NCI-H2107 (cell line): ENCODE results near the gene ITGAV.
"Not testable (repeated sequence)": the region's sequence is repeated elsewhere in the genome, so short reads cannot be mapped to it uniquely, and the experiment has no call there.

Source experiments
- DNase-seq: peaks from one replicate; lab custom pipeline; 2025; lab: John Stamatoyannopoulos, UW

ITGAV gene

GRCh38 chr2:186589612-186590349, at the start of gene ITGAV:
Gene ITGAV, plus strand, starts transcription at chr2:186590056. Its CDS starts 283 bp downstream, at chr2:186590339.
- peak; percentile 33 for DNase-seq

GRCh38 chr2:186540941-186541340, 48.9 kb upstream of the ITGAV start:
- no peak for DNase-seq

GRCh38 chr2:186542002-186542401, 47.9 kb upstream of the ITGAV start:
- DNase-seq, result no peak

- no peak for DNase-seq
These were observed 46.2 kb upstream of the ITGAV start for GRCh38 chr2:186543561-186544131.

GRCh38 chr2:186544255-186544675, 45.6 kb upstream of the ITGAV start:
- DNase-seq, result no peak

- DNase-seq, result no peak
These were observed 43.0 kb upstream of the ITGAV start for GRCh38 chr2:186546846-186547245.

- no peak for DNase-seq
These were observed 38.4 kb upstream of the ITGAV start for GRCh38 chr2:186551323-186552050.

- DNase-seq, result no peak
These were observed 35.4 kb upstream of the ITGAV start for GRCh38 chr2:186554429-186554828.

- DNase-seq, result no peak
These were observed 34.8 kb upstream of the ITGAV start for GRCh38 chr2:186554850-186555671.

GRCh38 chr2:186558512-186559276, 31.2 kb upstream of the ITGAV start:
- no peak for DNase-seq

- DNase-seq, result no peak
These were observed 30.5 kb upstream of the ITGAV start for GRCh38 chr2:186559370-186559769.

- no peak for DNase-seq
These were observed 30.0 kb upstream of the ITGAV start for GRCh38 chr2:186559848-186560247.

- no peak for DNase-seq
These were observed 29.6 kb upstream of the ITGAV start for GRCh38 chr2:186560254-186560653.

- no peak for DNase-seq
These were observed 28.2 kb upstream of the ITGAV start for GRCh38 chr2:186561467-186562208.

- DNase-seq, result no peak
These were observed 27.7 kb upstream of the ITGAV start for GRCh38 chr2:186562209-186562578.

GRCh38 chr2:186568600-186568999, 21.3 kb upstream of the ITGAV start:
- DNase-seq, result not testable (repeated sequence)

- DNase-seq, result not testable (repeated sequence)
These were observed 20.7 kb upstream of the ITGAV start for GRCh38 chr2:186569127-186569526.

GRCh38 chr2:186569897-186570296, 20.0 kb upstream of the ITGAV start:
- DNase-seq, result no peak

GRCh38 chr2:186570604-186571003, 19.3 kb upstream of the ITGAV start:
- no peak for DNase-seq

- no peak for DNase-seq
These were observed 17.2 kb upstream of the ITGAV start for GRCh38 chr2:186572705-186573104.

GRCh38 chr2:186573531-186573930, 16.3 kb upstream of the ITGAV start:
- DNase-seq, result no peak
